Measurements from ENCODE around the gene KCND1. TPM values are rescaled to one million over a fixed set of nuclear protein-coding genes. Genes with fewer than 3 reads are reported as not detected.

Gene KCND1
- total RNA-seq, 2 experiments from 2014 or later, result 2.4 to 2.5 TPM

DNA sequence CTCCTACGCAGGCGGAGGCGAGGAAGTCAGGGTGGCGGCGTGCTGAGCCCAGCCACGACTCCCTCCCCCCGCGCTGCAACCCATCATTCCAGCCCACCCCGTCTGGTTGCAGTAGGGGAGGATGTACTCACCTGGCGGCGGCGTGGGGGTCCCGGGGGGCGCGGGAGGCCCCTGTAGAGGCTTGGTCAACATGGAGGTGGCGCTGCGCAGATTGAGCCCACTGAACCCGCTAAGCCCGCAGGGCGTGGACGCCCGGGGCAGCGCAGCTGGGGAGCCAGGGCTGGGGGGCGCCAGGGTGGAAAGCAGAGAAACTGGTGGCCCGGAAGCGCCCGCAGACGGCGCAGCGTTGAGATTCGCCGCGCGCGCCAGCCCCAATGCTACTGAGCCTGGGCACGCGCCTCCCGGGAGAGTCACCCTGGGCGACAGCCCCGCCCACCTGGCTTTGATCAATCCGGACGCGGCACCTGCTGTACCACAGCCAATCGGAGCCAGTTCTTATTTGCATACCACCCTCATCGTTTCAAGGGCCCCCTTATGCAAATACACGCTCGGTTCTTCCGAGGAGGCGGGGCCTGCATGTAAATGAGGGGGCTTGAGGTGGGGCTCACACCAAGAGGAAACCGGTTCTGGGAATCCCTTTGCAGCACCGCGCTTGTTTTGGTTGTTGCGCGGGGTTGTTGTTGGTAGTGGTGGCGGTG is 52.9 kb downstream of the KCND1 start, which contains the start of gene PIM2:
TSS of gene PIM2 (minus strand) at position 382 of the 698 bp plus-strand sequence. CDS start at position 192, 190 bp downstream.
- Mint-ChIP-seq H3K36me3 (peaks cover 75% of the 10 kb centered on the region), H3K9me3 (no peaks in the 10 kb centered on the region), H3K4me3 (peak within 1 kb of the TSS; percentile 98), H3K27me3 (peaks cover 4% of the 10 kb centered on the region), H3K27ac (peak within 1 kb of the TSS; percentile 99), H3K4me1 (ENCODE audit: low read depth) (peaks cover 41% of the 10 kb centered on the region)
- DNase-seq, result peak; percentile 94
- CTCF ChIA-PET, result interaction anchor here (0.6 to 1.6 kb wide), 4 partner anchors 19 to 27 kb away, joined by 3 to 6 read pairs (median 6); no protein-coding TSS in a partner anchor
- POLR2A ChIA-PET, result interaction anchor here (0.6 to 8.8 kb wide), 7 partner anchors 8 to 321 kb away, joined by 3 to 286 read pairs (median 5); no protein-coding TSS in a partner anchor
- intact Hi-C loops (cut with micrococcal nuclease), result loop anchor here (1.0 to 10.0 kb wide), 8 partner anchors 19 to 379 kb away; partner anchors contain the start of genes HDAC6, PQBP1, TBC1D25 and TFE3

DNA sequence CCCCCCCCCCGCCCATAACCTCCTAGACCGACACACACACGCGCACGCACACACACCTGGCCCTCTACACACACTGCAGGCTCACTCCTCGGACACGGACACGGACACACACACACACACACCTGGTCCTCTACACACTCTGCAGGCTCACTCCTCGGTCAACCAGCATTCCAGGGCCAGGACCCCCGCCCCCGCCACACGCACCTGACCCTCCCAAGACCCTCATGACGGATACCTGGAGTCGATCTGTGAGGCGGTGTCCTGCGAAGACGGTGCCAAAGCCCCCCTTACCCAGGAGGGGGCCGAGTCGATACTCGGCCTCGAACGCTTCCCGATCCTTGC is 53.4 kb downstream of the KCND1 start:
- Mint-ChIP-seq H3K27me3 (peaks cover 4% of the 10 kb centered on the region), H3K27ac (peak overlapping the region; percentile 99), H3K9me3 (no peaks in the 10 kb centered on the region), H3K4me1 (ENCODE audit: low read depth) (peaks cover 41% of the 10 kb centered on the region), H3K4me3 (peak overlapping the region; percentile 98), H3K36me3 (peaks cover 79% of the 10 kb centered on the region)
- DNase-seq, result no peak
- ChIA-PET CTCF (no interaction called here), POLR2A (interaction anchor here (8.8 kb wide), 1 partner anchor 20 kb away, joined by 286 read pairs; no protein-coding TSS in a partner anchor)
- intact Hi-C loops (cut with micrococcal nuclease), result loop anchor here (2.0 to 10.0 kb wide), 4 partner anchors 116 to 273 kb away; partner anchors contain the start of genes HDAC6 and TFE3

DNA sequence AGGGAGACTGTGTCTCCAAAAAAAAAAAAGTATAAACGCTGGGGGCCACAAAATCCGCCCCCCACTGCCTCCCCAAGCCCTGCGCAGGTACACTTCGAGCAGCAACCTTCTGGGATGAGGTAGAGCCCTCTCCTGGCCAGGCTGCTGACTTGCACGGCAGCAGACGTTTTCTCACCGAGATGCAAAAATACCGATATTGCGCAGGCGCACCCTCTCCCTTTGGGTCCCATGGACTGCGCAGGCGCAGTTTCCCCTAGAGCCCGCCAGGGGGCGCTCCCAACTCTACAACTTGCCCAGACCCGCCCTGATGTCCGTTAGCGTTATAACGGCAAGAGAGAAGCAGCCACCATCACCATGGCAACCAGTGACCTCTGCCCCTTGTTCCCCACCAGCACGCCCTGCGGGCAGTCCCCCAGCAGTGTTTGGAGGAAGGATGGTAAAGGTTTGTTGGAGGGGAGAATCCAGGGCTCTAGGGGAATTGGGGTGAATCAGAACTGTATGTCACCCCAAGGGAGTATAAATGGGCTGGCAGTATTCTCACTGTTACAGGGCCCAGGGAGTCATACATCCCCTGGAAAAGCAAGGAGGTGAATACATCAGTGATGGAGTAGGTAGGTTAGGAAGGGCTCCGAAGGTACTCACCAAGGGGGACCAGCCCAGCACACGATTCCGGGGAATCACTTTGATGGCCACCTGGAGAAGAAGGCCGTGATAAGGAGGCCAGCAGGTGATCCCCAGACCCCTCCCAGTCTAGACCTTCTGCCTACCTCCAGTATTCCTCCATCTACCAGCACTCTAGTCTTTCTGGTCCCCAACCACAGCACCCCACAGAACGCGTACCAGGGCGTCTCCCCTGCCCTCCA is 54.3 kb downstream of the KCND1 start:
- POLR2A ChIA-PET, result interaction anchor here (0.8 to 8.8 kb wide), 2 partner anchors 21 to 39 kb away, joined by 4 to 286 read pairs; no protein-coding TSS in a partner anchor
- CTCF ChIA-PET, result interaction anchor here (0.6 to 3.1 kb wide), 3 partner anchors 20 to 204 kb away, joined by 4 to 8 read pairs (median 5); no protein-coding TSS in a partner anchor
- H3K27ac Mint-ChIP-seq, result peak overlapping the region; percentile 99
- H3K4me1 Mint-ChIP-seq (ENCODE audit: low read depth), result peaks cover 36% of the 10 kb centered on the region
- H3K27me3 Mint-ChIP-seq, result peaks cover 4% of the 10 kb centered on the region
- intact Hi-C loops (cut with micrococcal nuclease), result loop anchor here (2.0 to 10.0 kb wide), 4 partner anchors 115 to 273 kb away; partner anchors contain the start of genes HDAC6 and TFE3
- peak overlapping the region; percentile 98 for H3K4me3 Mint-ChIP-seq
- no peaks in the 10 kb centered on the region for H3K9me3 Mint-ChIP-seq
- H3K36me3 Mint-ChIP-seq, result peaks cover 84% of the 10 kb centered on the region
- DNase-seq, result peak; percentile 93

DNA sequence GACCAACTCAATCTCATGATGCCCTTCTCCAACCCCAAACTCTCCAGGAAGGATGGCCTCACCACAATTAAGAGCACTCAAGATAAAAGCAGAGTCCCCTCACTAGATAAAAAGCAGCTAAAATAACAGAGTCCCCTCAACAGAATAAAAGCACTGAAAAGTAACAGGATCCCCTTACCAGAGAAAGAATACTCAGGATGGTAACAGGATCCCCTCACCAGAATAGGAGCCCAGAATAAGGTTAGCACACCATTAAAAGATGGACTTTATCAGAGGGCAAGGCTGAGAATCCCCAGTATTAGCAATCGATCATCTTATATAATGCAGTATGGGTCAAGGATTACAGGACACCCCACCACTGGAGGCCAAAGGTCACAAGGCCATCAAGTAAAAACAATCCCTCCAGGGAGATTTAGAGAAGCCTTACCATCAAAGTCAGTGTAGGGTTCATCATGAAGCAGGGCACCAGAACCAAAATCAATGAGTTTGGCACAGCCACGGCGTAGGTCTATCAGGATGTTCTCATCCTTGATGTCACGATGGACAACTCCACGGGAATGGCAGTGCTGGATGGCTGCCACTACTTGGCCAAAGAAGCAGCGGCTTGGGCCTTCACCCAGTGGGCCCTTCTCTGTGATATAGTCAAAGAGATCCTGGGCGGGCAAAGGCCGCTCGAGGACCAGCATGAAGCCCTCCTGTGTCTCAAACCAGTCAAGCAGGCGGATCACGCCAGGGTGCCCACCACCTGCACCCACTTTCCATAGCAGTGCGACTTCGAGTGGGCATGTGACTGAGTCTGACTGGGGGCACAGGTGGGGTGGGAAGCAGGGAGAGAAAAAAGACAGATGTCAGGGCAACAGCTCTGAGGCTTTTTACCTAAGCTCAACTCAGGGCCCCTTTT is 56.8 kb downstream of the KCND1 start:
- Mint-ChIP-seq H3K27ac (peak overlapping the region; percentile 99), H3K4me1 (ENCODE audit: low read depth) (peaks cover 33% of the 10 kb centered on the region), H3K4me3 (peak overlapping the region; percentile 98), H3K9me3 (no peaks in the 10 kb centered on the region), H3K27me3 (peaks cover 4% of the 10 kb centered on the region), H3K36me3 (peaks cover 87% of the 10 kb centered on the region)
- intact Hi-C loops (cut with micrococcal nuclease), result loop anchor here (5.0 to 10.0 kb wide), 3 partner anchors 113 to 270 kb away; partner anchors contain the start of gene HDAC6
- POLR2A ChIA-PET, result interaction anchor here (1.4 to 8.8 kb wide), 2 partner anchors 24 to 43 kb away, joined by 3 to 286 read pairs; no protein-coding TSS in a partner anchor
- no peak for DNase-seq
- CTCF ChIA-PET, result interaction anchor here (3.1 kb wide), 1 partner anchor 32 kb away, joined by 8 read pairs; no protein-coding TSS in a partner anchor

- POLR2A ChIA-PET, result interaction anchor here (0.8 to 8.8 kb wide), 3 partner anchors 25 to 88 kb away, joined by 3 to 286 read pairs (median 122); partner anchors contain the start of gene GRIPAP1
- CTCF ChIA-PET, result interaction anchor here (3.1 to 3.3 kb wide), 2 partner anchors 32 to 33 kb away, joined by 8 to 17 read pairs; no protein-coding TSS in a partner anchor
- Mint-ChIP-seq H3K27me3 (peaks cover 4% of the 10 kb centered on the region), H3K4me3 (peak overlapping the region; percentile 98), H3K4me1 (ENCODE audit: low read depth) (peaks cover 30% of the 10 kb centered on the region), H3K27ac (peak overlapping the region; percentile 99), H3K9me3 (no peaks in the 10 kb centered on the region), H3K36me3 (peaks cover 80% of the 10 kb centered on the region)
- intact Hi-C loops (cut with micrococcal nuclease), result loop anchor here (10.0 kb wide), 2 partner anchors 199 to 269 kb away; no protein-coding TSS in a partner anchor
- no peak for DNase-seq
Measured at GRCh38 chrX:48913605-48914366, 57.9 kb downstream of the KCND1 start.

- H3K36me3 Mint-ChIP-seq, result peaks cover 58% of the 10 kb centered on the region
- POLR2A ChIA-PET, result interaction anchor here (0.6 to 5.6 kb wide), 12 partner anchors 8 to 333 kb away, joined by 3 to 122 read pairs (median 5); partner anchors contain the start of genes OTUD5, PQBP1, TIMM17B and WAS
Measured at GRCh38 chrX:48911412-48912182, 60.0 kb downstream of the KCND1 start, which contains the start of gene SLC35A2. SLC35A2 (minus strand) TSS chrX:48911646; CDS start chrX:48911636, 10 bp downstream.

More at GRCh38 chrX:48911412-48912182, 60.0 kb downstream of the KCND1 start, which contains the start of gene SLC35A2:
- H3K27me3 Mint-ChIP-seq, result no peaks in the 10 kb centered on the region
- peak; percentile 92 for DNase-seq
- peak within 1 kb of the TSS; percentile 96 for H3K27ac Mint-ChIP-seq
- no peaks in the 10 kb centered on the region for H3K9me3 Mint-ChIP-seq
- intact Hi-C loops (cut with micrococcal nuclease), result loop anchor here (1.0 to 10.0 kb wide), 3 partner anchors 14 to 267 kb away; partner anchors contain the start of genes PQBP1 and TIMM17B
- H3K4me1 Mint-ChIP-seq (ENCODE audit: low read depth), result peaks cover 30% of the 10 kb centered on the region
- H3K4me3 Mint-ChIP-seq, result peak within 1 kb of the TSS; percentile 98
- CTCF ChIA-PET, result interaction anchor here (0.8 to 3.3 kb wide), 6 partner anchors 20 to 263 kb away, joined by 3 to 17 read pairs (median 6); no protein-coding TSS in a partner anchor

Other genes starting within 250 kb of the KCND1 start
- gene GLOD5, start 210.1 kb downstream of the KCND1 start, total RNA-seq, result not detected
- gene GATA1, start 185.3 kb downstream of the KCND1 start, total RNA-seq, result not detected
- 10 to 100 TPM; 71.8 to 81.9 TPM for gene HDAC6, start 169.8 kb downstream of the KCND1 start, total RNA-seq
- gene ERAS, start 145.3 kb downstream of the KCND1 start, total RNA-seq, result not detected
- 1 to 10 TPM; 2.7 to 2.8 TPM for gene PCSK1N, start 136.2 kb downstream of the KCND1 start, total RNA-seq
- 10 to 100 TPM; 83.8 to 86.6 TPM for gene TIMM17B, start 74.1 kb downstream of the KCND1 start, total RNA-seq
- 10 to 100 TPM; 85.0 to 85.5 TPM for gene PQBP1, start 73.9 kb downstream of the KCND1 start, total RNA-seq
- gene SLC35A2, start 60.2 kb downstream of the KCND1 start, total RNA-seq, result 10 to 100 TPM; 16.9 to 19.2 TPM
- 100 to 1,000 TPM; 386 to 401 TPM for gene PIM2, start 52.8 kb downstream of the KCND1 start, total RNA-seq
- 10 to 100 TPM; 83.4 to 85.4 TPM for gene OTUD5, start 14.2 kb downstream of the KCND1 start, total RNA-seq
- 10 to 100 TPM; 76.1 to 78.4 TPM for gene GRIPAP1, start 30.4 kb upstream of the KCND1 start, total RNA-seq
- 10 to 100 TPM; 29.0 to 29.1 TPM for gene TFE3, start 71.5 kb upstream of the KCND1 start, total RNA-seq
- gene CCDC120, start 87.2 kb upstream of the KCND1 start, total RNA-seq, result 1 to 10 TPM; 2.7 to 3.6 TPM
- 10 to 100 TPM; 13.2 TPM for gene PRAF2, start 102.2 kb upstream of the KCND1 start, total RNA-seq
- 10 to 100 TPM; 23.3 to 28.9 TPM for gene WDR45, start 108.0 kb upstream of the KCND1 start, total RNA-seq
- gene GPKOW, start 151.9 kb upstream of the KCND1 start, total RNA-seq, result 10 to 100 TPM; 22.0 to 22.6 TPM
- 1 to 10 TPM in 1 of 2 experiments, under 1 TPM in 1; 0.87 to 1.0 TPM for gene MAGIX, start 190.9 kb upstream of the KCND1 start, total RNA-seq
- gene PLP2, start 200.1 kb upstream of the KCND1 start, total RNA-seq, result 100 to 1,000 TPM; 222 to 234 TPM
- gene PRICKLE3, start 214.5 kb upstream of the KCND1 start, total RNA-seq, result 10 to 100 TPM; 18.1 to 20.1 TPM
- gene SYP, start 228.3 kb upstream of the KCND1 start, total RNA-seq, result 1 to 10 TPM; 5.3 to 5.4 TPM

Data from activated CD4-positive, alpha-beta memory T cell treated with anti-CD3 and anti-CD28 coated beads for 36 hours (primary cell).